ENCODE results near the gene CCR7.

CCR7 gene, protein sequence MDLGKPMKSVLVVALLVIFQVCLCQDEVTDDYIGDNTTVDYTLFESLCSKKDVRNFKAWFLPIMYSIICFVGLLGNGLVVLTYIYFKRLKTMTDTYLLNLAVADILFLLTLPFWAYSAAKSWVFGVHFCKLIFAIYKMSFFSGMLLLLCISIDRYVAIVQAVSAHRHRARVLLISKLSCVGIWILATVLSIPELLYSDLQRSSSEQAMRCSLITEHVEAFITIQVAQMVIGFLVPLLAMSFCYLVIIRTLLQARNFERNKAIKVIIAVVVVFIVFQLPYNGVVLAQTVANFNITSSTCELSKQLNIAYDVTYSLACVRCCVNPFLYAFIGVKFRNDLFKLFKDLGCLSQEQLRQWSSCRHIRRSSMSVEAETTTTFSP

GRCh38 chr17:40564883-40565768 lies at the start of gene CCR7:
TSS of gene CCR7 (minus strand) at chr17:40565472. CDS start at chr17:40565409, 63 bp downstream.
- intact Hi-C loops (cut with DNase I): no loop called here
- no peak for DNase-seq

DNA sequence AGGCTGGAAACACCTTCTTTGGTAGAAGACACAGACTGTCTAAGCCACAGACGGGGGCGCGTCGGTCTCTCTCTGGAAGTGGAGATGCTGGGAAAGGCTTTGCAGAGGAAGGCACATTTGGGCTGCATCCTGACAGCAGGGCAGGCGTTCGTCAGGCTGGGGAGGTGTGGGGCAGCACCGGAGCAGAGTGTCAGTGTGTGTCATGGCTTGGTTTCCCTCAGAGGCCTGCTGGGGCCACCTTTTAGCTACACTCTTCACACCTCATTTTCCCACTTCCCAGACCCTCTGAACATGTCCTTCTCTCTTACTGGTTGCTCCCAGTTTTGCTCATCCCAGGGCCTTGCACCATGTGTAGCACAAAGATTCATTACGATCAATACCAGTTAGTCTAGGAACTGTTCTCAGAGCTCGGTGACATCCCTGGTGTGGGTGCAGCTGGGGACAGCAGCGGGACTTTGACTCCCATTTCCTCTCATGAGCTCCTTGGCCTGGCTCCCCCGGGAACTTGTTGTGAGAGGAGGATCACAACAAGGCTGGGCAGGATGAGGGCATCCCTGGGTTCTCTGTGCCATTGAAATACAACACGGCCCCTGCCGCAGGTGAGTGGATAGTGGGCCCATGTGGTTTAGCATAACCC lies 49.3 kb upstream of the CCR7 start:
- intact Hi-C loops (cut with DNase I): no loop called here
- no peak for DNase-seq

DNA sequence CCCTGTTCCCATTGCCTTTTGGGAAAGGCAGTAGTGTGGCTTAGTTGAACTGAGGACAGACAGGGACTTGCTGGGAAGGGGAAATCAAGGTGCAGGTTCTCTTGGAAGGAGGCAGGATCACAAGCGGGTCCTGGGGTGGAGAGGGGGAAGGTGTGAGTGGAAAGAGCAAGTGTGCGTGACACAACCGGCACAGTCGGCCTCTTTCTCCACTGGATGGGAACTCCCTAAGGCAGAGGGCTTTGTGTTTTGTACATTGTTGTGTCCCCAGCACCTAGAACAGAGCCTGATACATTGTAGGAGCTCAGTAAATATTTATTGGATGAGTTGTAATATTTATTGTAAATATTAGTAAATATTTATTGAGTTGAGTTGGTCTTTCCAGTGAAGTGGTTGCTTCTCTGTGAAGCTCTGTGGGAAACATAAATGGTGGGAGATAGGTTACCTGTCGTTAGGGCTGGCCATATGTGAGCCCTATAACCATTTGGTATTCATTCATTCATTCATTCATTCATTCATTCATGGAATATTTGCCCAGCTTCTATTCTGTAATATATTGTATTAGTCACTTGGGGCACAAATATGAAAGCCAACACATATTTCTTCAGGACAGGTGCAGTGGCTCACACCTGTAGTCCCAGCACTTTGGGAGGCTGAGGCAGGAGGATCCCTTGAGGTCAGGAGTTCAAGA lies 48.3 kb upstream of the CCR7 start:
- no peak for DNase-seq
- intact Hi-C loops (cut with DNase I): no loop called here

DNA sequence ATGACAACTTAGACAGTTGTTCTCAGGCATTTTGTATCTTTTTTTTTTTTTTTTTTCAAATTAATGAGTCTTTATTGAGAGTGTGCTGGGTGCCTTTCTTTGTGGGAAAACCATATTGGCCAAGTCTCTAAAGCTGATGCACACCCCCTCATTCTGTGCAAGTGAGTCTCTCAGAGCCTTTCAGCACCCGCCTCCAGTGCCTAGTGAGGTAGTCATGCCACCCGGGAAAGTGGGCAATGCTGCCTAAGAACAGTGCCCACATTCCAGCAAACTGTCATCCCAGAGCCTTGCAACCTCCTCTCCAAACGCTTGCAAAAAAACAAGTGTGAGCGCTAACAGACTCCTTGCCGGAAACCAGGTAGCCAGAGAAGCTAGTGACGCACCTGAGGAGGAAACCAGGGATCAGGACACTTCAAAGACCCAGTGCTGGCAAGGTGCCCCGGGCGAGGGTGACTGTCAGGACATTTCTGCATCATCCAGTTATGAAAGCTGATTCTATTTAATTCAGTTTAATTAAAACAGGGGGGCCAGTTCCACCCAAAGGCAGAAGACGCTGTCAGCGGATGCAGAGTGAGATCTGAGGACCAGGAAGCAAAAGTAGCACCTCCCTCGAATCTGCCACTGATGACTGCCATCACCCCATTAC lies 47.5 kb upstream of the CCR7 start:
- peak in 39 of 42 donors; percentile 12 to 88 (median 51) for DNase-seq
- intact Hi-C loops (cut with DNase I): no loop called here

- peak in 5 of 42 donors; percentile 18 to 51 (median 20) for DNase-seq
- intact Hi-C loops (cut with DNase I): no loop called here
These were observed 46.7 kb upstream of the CCR7 start for GRCh38 chr17:40611840-40612474.

DNA sequence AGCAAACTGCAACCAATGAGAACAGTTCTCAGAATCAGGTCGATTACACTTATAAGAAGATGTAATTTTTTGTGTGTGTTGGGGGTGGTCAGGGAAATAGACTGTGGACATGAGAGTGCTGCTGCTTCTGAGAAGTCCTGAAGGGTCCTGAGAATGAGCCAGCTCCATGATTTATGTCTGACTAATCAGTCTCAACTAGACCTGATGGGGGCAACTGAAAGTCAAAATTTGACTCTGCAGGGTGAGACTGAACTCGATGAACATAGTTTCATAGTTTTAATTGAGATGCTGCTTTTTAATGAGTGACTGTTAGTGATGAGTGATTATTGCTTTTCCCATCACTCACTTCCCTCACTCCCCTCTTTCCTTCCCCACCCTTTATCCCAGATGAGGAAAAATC lies 45.1 kb upstream of the CCR7 start:
- intact Hi-C loops (cut with DNase I): no loop called here
- no peak for DNase-seq

- intact Hi-C loops (cut with DNase I): no loop called here
- DNase-seq: no peak
These were observed 42.8 kb upstream of the CCR7 start for GRCh38 chr17:40608061-40608581.

DNA sequence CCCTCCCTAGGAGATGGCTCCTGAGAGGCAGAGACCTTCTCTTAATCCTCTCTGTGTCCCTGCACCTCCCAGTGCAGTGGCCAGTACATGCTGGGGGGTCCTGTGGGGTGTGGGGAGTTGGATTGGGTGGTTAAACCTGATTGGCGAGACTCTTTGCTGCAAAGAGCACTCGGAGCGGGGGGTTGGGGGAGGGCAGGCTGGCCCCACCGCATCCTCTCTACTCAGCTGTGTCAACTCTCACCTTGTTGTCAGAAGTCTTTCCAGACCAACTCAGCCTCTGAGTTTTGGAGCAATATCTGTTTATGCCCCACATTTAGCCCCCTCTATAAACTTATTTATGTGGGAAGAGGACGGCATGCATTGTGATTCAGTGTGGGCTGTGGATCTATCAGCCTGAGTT lies 42.4 kb upstream of the CCR7 start:
- no peak for DNase-seq
- intact Hi-C loops (cut with DNase I): no loop called here

DNA sequence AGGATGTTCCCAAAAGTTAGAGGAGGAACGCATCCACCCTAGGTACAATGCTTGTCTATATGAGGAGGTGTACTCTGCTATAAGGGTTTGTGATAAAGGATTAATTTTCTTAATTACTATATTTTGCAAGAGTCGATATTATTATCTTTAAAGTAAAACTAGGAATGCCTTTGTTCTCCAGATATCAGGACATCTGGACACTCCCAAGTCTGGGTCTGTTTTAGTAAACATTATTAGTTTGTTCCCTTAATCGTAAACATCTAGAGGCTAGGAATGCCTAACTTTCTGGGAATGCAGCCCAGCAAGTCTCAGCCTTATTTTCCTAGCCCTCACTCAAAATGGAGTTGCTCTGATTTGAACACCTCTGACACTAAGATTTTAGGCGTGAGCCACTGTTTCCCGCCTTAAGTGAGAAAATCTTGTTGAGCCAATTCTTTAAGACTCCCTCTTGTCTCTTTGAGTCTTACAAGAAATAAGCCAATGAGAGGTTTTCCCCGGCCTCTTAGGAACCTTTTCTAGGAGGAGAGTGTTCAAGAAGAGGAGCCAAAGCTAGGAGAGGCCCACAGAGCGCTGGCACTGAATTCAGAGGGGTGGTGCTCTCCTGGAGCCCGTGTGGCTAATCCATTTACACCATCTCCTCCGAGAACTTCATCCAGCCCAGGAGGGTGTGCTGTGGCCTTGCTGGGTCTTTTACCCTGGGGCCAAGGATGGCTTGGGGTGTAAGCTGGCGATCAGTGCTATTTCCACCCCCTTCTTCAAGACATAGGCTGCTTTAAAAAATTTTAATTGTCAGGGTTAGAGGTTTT lies 41.5 kb upstream of the CCR7 start:
- no peak for DNase-seq
- intact Hi-C loops (cut with DNase I): no loop called here

DNA sequence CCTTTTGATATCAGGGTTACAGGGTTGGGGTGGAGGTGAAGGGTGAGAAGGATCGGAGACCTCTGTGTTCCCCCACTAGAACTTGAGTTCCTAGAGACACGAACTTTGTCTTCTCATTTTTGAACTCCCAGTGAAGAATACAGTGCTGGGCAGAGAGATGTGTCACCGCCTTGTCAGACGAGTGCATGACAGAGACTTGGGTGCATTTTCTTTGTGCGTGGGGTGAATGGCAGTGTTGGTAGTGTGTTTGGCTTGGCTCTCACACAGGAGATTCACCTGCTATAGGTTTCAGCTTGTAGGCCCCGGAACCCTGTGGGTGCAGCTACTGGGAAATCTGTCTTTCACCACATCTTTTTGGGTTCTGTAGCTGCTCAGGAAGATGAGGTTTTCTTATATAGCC lies 40.0 kb upstream of the CCR7 start:
- intact Hi-C loops (cut with DNase I): no loop called here

GRCh38 chr17:40604327-40605080 lies 39.2 kb upstream of the CCR7 start:
- intact Hi-C loops (cut with DNase I): no loop called here
- DNase-seq: no peak

More for the DNA sequence above, 40.0 kb upstream of the CCR7 start:
- no peak for DNase-seq

- intact Hi-C loops (cut with DNase I): no loop called here
- DNase-seq: no peak
These were observed 37.5 kb upstream of the CCR7 start for GRCh38 chr17:40602445-40603443.

DNA sequence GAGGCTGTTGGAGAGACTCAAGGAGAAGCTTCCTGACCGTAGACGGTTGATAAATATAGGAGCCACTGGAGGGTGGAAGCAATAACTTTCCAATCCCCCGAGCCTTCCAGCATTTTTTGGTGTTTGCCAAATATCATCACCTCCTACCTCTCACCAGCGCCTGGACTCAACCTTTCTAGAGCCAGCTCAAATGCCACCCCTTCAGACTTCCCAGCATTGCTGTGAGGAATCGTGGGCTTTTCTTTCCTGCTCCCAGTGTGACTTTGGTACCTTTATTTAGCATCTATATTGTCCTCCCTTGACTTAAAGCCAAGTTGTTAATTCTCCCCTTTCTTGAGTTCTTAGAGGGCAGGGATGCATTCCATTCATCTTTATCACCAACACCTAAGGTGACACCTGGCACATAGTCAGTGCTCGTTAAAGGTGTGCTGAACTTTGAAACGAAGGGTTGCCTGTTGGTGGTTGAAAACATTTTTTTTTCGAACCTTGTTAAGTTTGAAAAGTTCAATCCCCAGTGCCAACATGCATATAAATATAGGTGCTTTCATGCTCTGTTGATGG lies 35.3 kb upstream of the CCR7 start:
- intact Hi-C loops (cut with DNase I): no loop called here
- DNase-seq: no peak

GRCh38 chr17:40599468-40599763 lies 34.1 kb upstream of the CCR7 start:
- no peak for DNase-seq

More at GRCh38 chr17:40599468-40599763, 34.1 kb upstream of the CCR7 start:
- intact Hi-C loops (cut with DNase I): no loop called here

Measured in head of caudate nucleus (tissue), 42 donors.